WTC11 (cell line): Measurements from ENCODE around the gene ZC3H7B.

ENCODE experiments used
- NR1H2 ChIP-seq: sonication (generic); formaldehyde crosslinking; IDR thresholded peaks from 2 replicates; pipeline ENCODE4 v1.9.0; 2021; ENCODE audit warnings: mild to moderate bottlenecking, moderate library complexity, missing genetic modification reagents
- TEAD1 ChIP-seq: sonication (generic); formaldehyde crosslinking; IDR thresholded peaks from 2 replicates; pipeline ENCODE4 v1.8.0; 2022; ENCODE audit warnings: mild to moderate bottlenecking, missing genetic modification reagents
- TF ChIP-seq, protein P1 (sequence below): fragments of 200-600 bp; IDR thresholded peaks from 2 replicates; pipeline ENCODE4 v1.8.0; 2022; ENCODE audit warnings: antibody characterized with exemption
- TF ChIP-seq, protein P2 (sequence below): sonication (generic); formaldehyde crosslinking; IDR thresholded peaks from 2 replicates; pipeline ENCODE4 v1.8.0; 2022; ENCODE audit warnings: mild to moderate bottlenecking, missing genetic modification reagents

DNA sequence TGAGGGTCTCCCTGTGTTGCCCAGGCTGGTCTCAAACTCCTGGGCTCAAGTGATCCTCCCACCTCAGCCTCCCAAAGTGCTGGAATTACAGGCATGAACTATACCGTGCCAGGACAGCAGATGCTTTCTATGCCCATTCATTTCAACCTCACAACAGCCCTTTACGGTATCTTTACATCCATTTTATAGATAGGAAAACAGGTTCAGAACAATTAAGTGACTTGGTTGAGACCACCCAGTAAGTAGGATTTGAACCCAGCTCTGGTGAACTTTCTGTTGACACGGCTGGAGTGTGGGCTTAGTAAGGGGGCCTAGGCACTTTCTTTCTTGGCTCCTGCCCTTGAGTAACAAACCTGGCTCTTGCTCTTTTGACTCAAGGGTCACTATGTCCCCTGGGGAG, 106.1 kb downstream of the ZC3H7B start:
- TF ChIP-seq TEAD1 (CRISPR knock-in tag) (no peak), NR1H2 (no peak)
- TF ChIP-seq, protein P1, sequence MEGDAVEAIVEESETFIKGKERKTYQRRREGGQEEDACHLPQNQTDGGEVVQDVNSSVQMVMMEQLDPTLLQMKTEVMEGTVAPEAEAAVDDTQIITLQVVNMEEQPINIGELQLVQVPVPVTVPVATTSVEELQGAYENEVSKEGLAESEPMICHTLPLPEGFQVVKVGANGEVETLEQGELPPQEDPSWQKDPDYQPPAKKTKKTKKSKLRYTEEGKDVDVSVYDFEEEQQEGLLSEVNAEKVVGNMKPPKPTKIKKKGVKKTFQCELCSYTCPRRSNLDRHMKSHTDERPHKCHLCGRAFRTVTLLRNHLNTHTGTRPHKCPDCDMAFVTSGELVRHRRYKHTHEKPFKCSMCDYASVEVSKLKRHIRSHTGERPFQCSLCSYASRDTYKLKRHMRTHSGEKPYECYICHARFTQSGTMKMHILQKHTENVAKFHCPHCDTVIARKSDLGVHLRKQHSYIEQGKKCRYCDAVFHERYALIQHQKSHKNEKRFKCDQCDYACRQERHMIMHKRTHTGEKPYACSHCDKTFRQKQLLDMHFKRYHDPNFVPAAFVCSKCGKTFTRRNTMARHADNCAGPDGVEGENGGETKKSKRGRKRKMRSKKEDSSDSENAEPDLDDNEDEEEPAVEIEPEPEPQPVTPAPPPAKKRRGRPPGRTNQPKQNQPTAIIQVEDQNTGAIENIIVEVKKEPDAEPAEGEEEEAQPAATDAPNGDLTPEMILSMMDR: no peak
- TF ChIP-seq, protein P2, sequence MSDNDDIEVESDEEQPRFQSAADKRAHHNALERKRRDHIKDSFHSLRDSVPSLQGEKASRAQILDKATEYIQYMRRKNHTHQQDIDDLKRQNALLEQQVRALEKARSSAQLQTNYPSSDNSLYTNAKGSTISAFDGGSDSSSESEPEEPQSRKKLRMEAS: no peak
